Heart left ventricle (tissue), 16 donors: Measurements from ENCODE around the gene TANGO2. TPM values are rescaled to one million over a fixed set of nuclear protein-coding genes. Genes with fewer than 3 reads are reported as not detected.

Experiments
- ATAC-seq, 4 donors: fragments of 200-7000 bp; cut with Tn5 transposase; one replicate each; pipeline ENCODE4 v1.9.1; 2020 to 2022; ENCODE audit warnings: moderate library complexity in 4 of 4, mild to moderate bottlenecking in 3 of 4, moderate number of reproducible peaks in 1 of 4
- DNase-seq, 5 donors: peaks; one replicate each; pipeline ENCODE4 v3.0.0-alpha.2; 2020
- H3K27ac ChIP-seq, 12 donors: fragments of 200-600 bp; sonication (generic) in 4 of 12; one replicate each; pipeline versions ENCODE4 v1.5.0 to v1.8.0; 2016 to 2022; ENCODE audit warnings: mild to moderate bottlenecking in 2 of 12
- H3K27me3 ChIP-seq, 9 donors: fragments of 200-600 bp; sonication (generic) in 2 of 9; one replicate each; pipeline versions ENCODE4 v1.5.1 to v1.8.0; 2016 to 2022; ENCODE audit warnings: mild to moderate bottlenecking in 3 of 9
- H3K36me3 ChIP-seq, 9 donors: fragments of 200-600 bp; sonication (generic) in 2 of 9; one replicate each; pipeline versions ENCODE4 v1.5.0 to v1.8.0; 2018 to 2022; ENCODE audit warnings: mild to moderate bottlenecking in 2 of 9
- H3K4me1 ChIP-seq, 12 donors: fragments of 200-600 bp; sonication (generic) in 4 of 12; one replicate each; pipeline versions ENCODE4 v1.5.0 to v1.8.0; 2016 to 2022; ENCODE audit warnings: mild to moderate bottlenecking in 3 of 12
- H3K4me3 ChIP-seq, 12 donors: fragments of 200-600 bp; sonication (generic) in 4 of 12; one replicate each; pipeline versions ENCODE4 v1.5.0 to v1.8.0; 2017 to 2022; ENCODE audit warnings: mild to moderate bottlenecking in 9 of 12, moderate library complexity in 4 of 12
- H3K9me3 ChIP-seq, 12 donors: fragments of 200-600 bp; sonication (generic) in 4 of 12; one replicate each; pipeline versions ENCODE4 v1.5.0 to v1.8.0; 2016 to 2022; ENCODE audit warnings: mild to moderate bottlenecking in 1 of 12
- CTCF ChIP-seq, 12 donors: fragments of 200-600 bp; sonication (generic) in 4 of 12; IDR thresholded peaks; one replicate each; pipeline versions ENCODE4 v1.5.0 to v1.8.0; 2018 to 2022; ENCODE audit warnings: antibody characterized with exemption in 12 of 12, mild to moderate bottlenecking in 5 of 12
- POLR2A ChIP-seq, 2 donors: fragments of 450-650 bp; IDR thresholded peaks; one replicate each; pipeline ENCODE4 v1.6.1; 2017; ENCODE audit warnings: antibody characterized with exemption in 2 of 2, mild to moderate bottlenecking in 2 of 2, moderate library complexity in 2 of 2
- WGBS, 4 donors: extraction: QIAGEN DNeasy Blood & Tissue Kit in 2 of 4; methylation state at CpG; one replicate each; pipeline versions ENCODE4 v1.1.5 to v1.1.7; 2013 to 2018; 5-methylcytosine and 5-hydroxymethylcytosine counted together
- intact Hi-C, 10 donors: fragments of 100-400 bp; cut with DNase I; formaldehyde crosslinking; loops; one replicate each; pipeline versions ENCODE4 v1.11.1 to v1.14.2; 2022
- polyA plus RNA-seq, 2 donors: library from polyadenylated mRNA; stranded (reverse); fragments of 200-250 nt; gene quantifications; one replicate each; pipeline ENCODE4 v1.2.3, GENCODE V29; 2013
- total RNA-seq, 9 donors: library from RNA; depleted of rRNA in 2 of 9; stranded (reverse); fragments of >200 nt in 2 of 9; fragmentation: NEBNext Ultra II Directional in 3 of 9; extraction: Animal tissue kit (Norgen Biotek cat#: 25700) in 3 of 9; gene quantifications; one replicate each; pipeline versions ENCODE4 v1.1.0 to v1.2.4, GENCODE V29; 2016 to 2023
- donor health status: ischemic (EF 13 %, LVEDD 7.1; RV severe dilation, severe dysfunction).
- donor health status: healthy with polysubstance abuse.
- donor health status: DM: no; HTN: yes; CAD: no.
- donor health status: DM: no; HTN: no; CAD: no.
- donor health status: ischemic (EF 25% LVEDD 6.9; RV normal size, moderate dysfunction).
- donor health status: ischemic (EF 25% LVEDD 5.7; RV mildly dilated, moderate dysfunction).
- donor health status: healthy.
- donor health status: DM: yes; HTN: yes; CAD: no.
- donor health status: ischemic (EF 35%, LVEDD 5.7; RV mildly dilated, moderate dysfunction).
- donor health status: nonischemic (EF 11% LVEDD 7.7; RV severe dilation, severe dysfunction).
- donor health status: DM: yes; HTN: yes; CAD: no.
- donor health status: PGD.
- donor health status: ischemic (EF 29% LVEDD 5.4; RV normal size, mild dysfunction).
- donor health status: nonischemic (EF 23%, LVEDD 6.1; RV moderate dilation, normal function).

TANGO2 gene
- total and polyA plus RNA-seq, 11 donors, result 51.3 to 341 (median 63.0) TPM

GRCh38 chr22:20025401-20026203 lies 4.7 kb downstream of the TANGO2 start:
- H3K9me3 ChIP-seq, result no peaks in the 10 kb centered on the region
- peaks cover 0 to 11% (median 0%) of the 10 kb centered on the region in 9 donors for H3K36me3 ChIP-seq
- peaks cover 10 to 89% (median 52%) of the 10 kb centered on the region in 12 donors for H3K4me1 ChIP-seq
- H3K4me3 ChIP-seq, result no peak overlapping the region
- peak overlapping the region in 3 of 12 donors; percentile 90 to 99 (median 94) for H3K27ac ChIP-seq
- intact Hi-C loops, result loop anchor here in 4 of 10 donors (5.0 to 10.0 kb wide), 3 partner anchors 52 to 89 kb away; partner anchors contain the start of genes RANBP1 (in 2 of the 4), TRMT2A (in 2 of the 4) and DGCR8 (in 1 of the 4)
- TF ChIP-seq CTCF (IDR thresholded peaks at IDR 0.05), result no peak
- no peak for TF ChIP-seq POLR2A (IDR thresholded peaks at IDR 0.05)
- 86 to 93% (median 90%) methylated on average over 11 to 13 of the region's 13 CpGs for WGBS, 4 donors
- ATAC-seq, result no peak
- DNase-seq, result peak in 1 of 5 donors; percentile 25
- no peaks in the 10 kb centered on the region for H3K27me3 ChIP-seq

GRCh38 chr22:20026204-20026908 lies 5.4 kb downstream of the TANGO2 start:
- 88 to 92% (median 89%) methylated on average over 13 of the region's 13 CpGs for WGBS, 4 donors
- TF ChIP-seq CTCF (IDR thresholded peaks at IDR 0.05) (no peak), POLR2A (IDR thresholded peaks at IDR 0.05) (no peak)
- H3K36me3 ChIP-seq, result peaks cover 0 to 13% (median 4%) of the 10 kb centered on the region in 9 donors
- intact Hi-C loops, result loop anchor here in 4 of 10 donors (5.0 to 10.0 kb wide), 3 partner anchors 51 to 88 kb away; partner anchors contain the start of genes RANBP1 (in 2 of the 4), TRMT2A (in 2 of the 4) and DGCR8 (in 1 of the 4)
- H3K4me1 ChIP-seq, result peaks cover 10 to 95% (median 53%) of the 10 kb centered on the region in 12 donors
- ATAC-seq, result no peak
- H3K27ac ChIP-seq, result peak overlapping the region in 2 of 12 donors; percentile 90 to 94
- peak in 1 of 5 donors; percentile 29 for DNase-seq
- no peaks in the 10 kb centered on the region for H3K9me3 ChIP-seq
- no peak overlapping the region for H3K4me3 ChIP-seq
- H3K27me3 ChIP-seq, result no peaks in the 10 kb centered on the region

- Histone ChIP-seq H3K27me3 (no peaks in the 10 kb centered on the region), H3K4me1 (peaks cover 15 to 95% (median 53%) of the 10 kb centered on the region in 12 donors), H3K36me3 (peaks cover 0 to 20% (median 11%) of the 10 kb centered on the region in 9 donors), H3K4me3 (no peak overlapping the region), H3K27ac (peak overlapping the region in 1 of 12 donors; percentile 94), H3K9me3 (no peaks in the 10 kb centered on the region)
- intact Hi-C loops, result loop anchor here in 4 of 10 donors (5.0 to 10.0 kb wide), 3 partner anchors 50 to 88 kb away; partner anchors contain the start of genes RANBP1 (in 2 of the 4), TRMT2A (in 2 of the 4) and DGCR8 (in 1 of the 4)
- WGBS, 4 donors, result 75 to 81% (median 80%) methylated on average over 12 of the region's 12 CpGs
- DNase-seq (peak in 1 of 5 donors; percentile 26), ATAC-seq (no peak)
- TF ChIP-seq POLR2A (IDR thresholded peaks at IDR 0.05) (no peak), CTCF (IDR thresholded peaks at IDR 0.05) (no peak)
Observed at GRCh38 chr22:20026996-20027601, 6.2 kb downstream of the TANGO2 start.
